ENCODE results near the gene TGFA. TPM values are rescaled to one million over a fixed set of nuclear protein-coding genes. Genes with fewer than 3 reads are reported as not detected.

The TGFA gene
- polyA plus RNA-seq, 3 donors, result 16.1 to 20.4 (median 18.9) TPM

GRCh38 chr2:70501728-70502127 is 51.9 kb downstream of the TGFA start:
- no peak for DNase-seq

- DNase-seq, result no peak
These were observed 52.4 kb downstream of the TGFA start for GRCh38 chr2:70501215-70501614.

- DNase-seq, result no peak
These were observed 54.4 kb downstream of the TGFA start for GRCh38 chr2:70499253-70499652.

- DNase-seq, result no peak
These were observed 55.1 kb downstream of the TGFA start for GRCh38 chr2:70498528-70498927.

GRCh38 chr2:70498054-70498453 is 55.6 kb downstream of the TGFA start:
- no peak for DNase-seq

- no peak for DNase-seq
These were observed 56.8 kb downstream of the TGFA start for GRCh38 chr2:70496819-70497218.

- no peak for DNase-seq
These were observed 59.2 kb downstream of the TGFA start for GRCh38 chr2:70494293-70494886.

GRCh38 chr2:70490381-70490780 is 63.2 kb downstream of the TGFA start:
- DNase-seq, result no peak

- DNase-seq, result no peak
These were observed 64.5 kb downstream of the TGFA start for GRCh38 chr2:70489165-70489564.

GRCh38 chr2:70484086-70484485 is 69.5 kb downstream of the TGFA start:
- DNase-seq, result no peak

- DNase-seq, result no peak
These were observed 71.2 kb downstream of the TGFA start for GRCh38 chr2:70482401-70482800.

- no peak for DNase-seq
These were observed 73.2 kb downstream of the TGFA start for GRCh38 chr2:70480468-70480867.

- DNase-seq, result no peak
These were observed 73.8 kb downstream of the TGFA start for GRCh38 chr2:70479816-70480215.

- peak; percentile 39 for DNase-seq
These were observed 76.2 kb downstream of the TGFA start for GRCh38 chr2:70477441-70477844.

GRCh38 chr2:70475266-70475665 is 78.4 kb downstream of the TGFA start:
- DNase-seq, result no peak

- DNase-seq, result no peak
These were observed 79.3 kb downstream of the TGFA start for GRCh38 chr2:70474256-70474848.

- DNase-seq, result no peak
These were observed 80.4 kb downstream of the TGFA start for GRCh38 chr2:70473101-70473722.

GRCh38 chr2:70472221-70472890 is 81.3 kb downstream of the TGFA start:
- no peak for DNase-seq

- no peak for DNase-seq
These were observed 82.5 kb downstream of the TGFA start for GRCh38 chr2:70471129-70471528.

- DNase-seq, result no peak
These were observed 83.7 kb downstream of the TGFA start for GRCh38 chr2:70469961-70470360.

GRCh38 chr2:70469435-70469834 is 84.2 kb downstream of the TGFA start:
- DNase-seq, result no peak

GRCh38 chr2:70468878-70469277 is 84.7 kb downstream of the TGFA start:
- DNase-seq, result no peak

All from renal pelvis (tissue), 4 donors.